Endothelial cell of hepatic sinusoid (primary cell): ENCODE measurements around the gene PLPPR1.

ENCODE experiments used
- in situ Hi-C: cut with HindIII; loops from 2 replicates; pipeline ENCODE4 v1.10.0; 2017; ENCODE audit warnings: low sequenced_read_pairs

The PLPPR1 gene

DNA sequence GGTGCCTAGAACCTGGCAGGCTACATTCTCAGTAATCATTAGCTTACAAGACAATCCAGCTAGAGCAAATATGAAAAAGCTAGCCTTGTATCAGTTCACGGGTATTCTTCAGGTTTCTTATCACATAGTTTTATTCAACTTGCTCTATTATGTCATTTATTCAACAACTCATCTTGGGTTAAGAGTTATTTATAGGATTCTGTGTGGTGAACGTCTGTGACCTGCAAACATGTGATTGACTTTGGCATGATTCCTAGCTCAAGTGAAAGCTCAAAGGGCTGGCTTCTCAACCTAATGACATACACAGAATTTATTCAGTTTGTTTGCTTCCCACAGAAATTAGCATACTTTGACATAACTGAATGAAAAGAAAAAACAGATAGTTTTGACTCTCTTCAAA lies 173.1 kb downstream of the PLPPR1 start:
- in situ Hi-C loops: no loop called here

GRCh38 chr9:101209670-101210069 lies 181.1 kb downstream of the PLPPR1 start:
- in situ Hi-C loops: no loop called here

DNA sequence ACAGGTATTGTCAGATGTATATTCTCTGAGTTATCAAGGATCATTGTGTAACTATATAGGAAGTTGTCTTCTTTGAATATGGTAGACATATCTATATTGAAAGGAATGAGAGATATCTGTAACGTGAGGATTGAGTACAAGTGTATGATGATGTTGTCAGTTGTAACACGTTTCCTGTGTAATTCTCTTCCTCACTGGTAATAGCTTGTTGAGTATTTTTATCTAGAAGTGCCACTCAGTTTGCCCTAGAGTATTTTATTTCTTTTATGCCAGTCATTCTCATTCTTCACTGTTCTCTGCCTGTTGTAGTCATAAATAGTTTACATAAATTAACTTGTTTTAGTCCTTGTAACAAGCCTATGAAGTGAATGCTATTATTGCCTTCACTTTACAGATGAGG lies 184.1 kb downstream of the PLPPR1 start:
- in situ Hi-C loops: no loop called here

- in situ Hi-C loops: loop anchor here (5.0 kb wide), 1 partner anchor 522 kb away; no protein-coding TSS in a partner anchor
These were observed 190.5 kb downstream of the PLPPR1 start for GRCh38 chr9:101219030-101219429.

DNA sequence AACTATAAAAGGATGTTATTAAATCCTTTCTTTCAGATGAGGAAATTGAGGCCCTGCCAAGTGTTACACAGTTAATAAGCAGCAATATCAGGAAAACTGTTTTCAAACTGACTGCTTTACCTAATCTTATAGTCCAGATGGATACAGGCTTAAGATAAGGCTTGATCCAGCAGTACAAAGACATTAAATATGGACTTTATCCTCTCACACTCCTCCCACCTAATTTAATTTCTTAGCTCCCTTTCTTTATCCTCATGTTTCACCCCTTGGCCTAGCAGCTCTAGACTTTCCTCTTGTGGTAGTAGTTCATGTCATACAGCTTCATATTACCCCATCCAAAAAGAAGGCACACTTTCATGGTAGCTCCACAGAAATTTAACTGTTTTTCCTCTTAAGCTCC lies 191.8 kb downstream of the PLPPR1 start:
- in situ Hi-C loops: no loop called here

GRCh38 chr9:101225271-101225670 lies 196.7 kb downstream of the PLPPR1 start:
- in situ Hi-C loops: no loop called here

DNA sequence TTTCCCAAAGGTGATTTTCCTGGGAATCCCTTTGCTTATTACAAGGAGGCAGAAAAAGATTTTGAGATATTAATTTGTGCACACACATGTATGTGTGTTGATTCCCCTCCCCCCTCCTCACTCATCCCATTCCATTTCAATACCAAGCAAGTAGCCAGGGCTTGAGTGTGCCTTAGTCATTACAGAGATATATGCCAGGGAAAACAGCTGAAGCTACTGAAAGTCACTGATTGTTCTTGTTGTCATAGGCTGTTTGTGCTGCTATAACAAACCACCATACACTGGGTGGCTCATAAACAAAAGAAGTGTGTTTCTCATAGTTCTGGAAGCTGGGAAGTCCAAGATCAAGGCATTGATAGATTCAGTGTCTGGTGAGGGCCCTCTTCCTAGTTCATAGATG lies 197.6 kb downstream of the PLPPR1 start:
- in situ Hi-C loops: no loop called here

- in situ Hi-C loops: no loop called here
These were observed 198.3 kb downstream of the PLPPR1 start for GRCh38 chr9:101226803-101227202.

GRCh38 chr9:101229606-101230005 lies 201.1 kb downstream of the PLPPR1 start:
- in situ Hi-C loops: no loop called here

DNA sequence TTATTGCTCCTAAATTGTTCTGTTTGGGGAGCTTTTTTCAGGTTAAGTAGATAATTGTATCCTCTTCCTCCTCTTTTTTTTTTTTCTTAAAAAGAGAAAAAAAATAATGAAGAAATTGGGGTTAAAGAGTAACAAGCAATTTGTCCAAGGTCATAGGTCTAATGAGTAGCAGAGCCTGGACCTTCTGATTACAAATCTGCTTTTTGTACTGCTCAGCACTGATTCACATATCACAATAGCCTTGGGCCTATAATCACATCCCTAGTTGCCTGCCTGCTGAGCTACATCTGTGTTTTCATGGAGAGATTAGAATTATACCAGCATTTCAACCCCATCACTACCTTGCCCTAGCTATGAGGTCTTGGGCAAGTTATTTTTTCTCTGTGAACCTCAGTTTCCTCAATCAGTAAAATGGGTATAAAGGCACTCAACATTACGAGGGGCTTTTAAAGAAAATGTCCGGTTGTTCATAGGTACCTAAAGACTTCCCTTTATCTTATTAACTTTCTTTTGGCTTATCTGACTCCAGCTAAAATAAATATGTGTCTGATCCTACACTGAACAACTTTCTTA lies 204.0 kb downstream of the PLPPR1 start:
- in situ Hi-C loops: no loop called here

DNA sequence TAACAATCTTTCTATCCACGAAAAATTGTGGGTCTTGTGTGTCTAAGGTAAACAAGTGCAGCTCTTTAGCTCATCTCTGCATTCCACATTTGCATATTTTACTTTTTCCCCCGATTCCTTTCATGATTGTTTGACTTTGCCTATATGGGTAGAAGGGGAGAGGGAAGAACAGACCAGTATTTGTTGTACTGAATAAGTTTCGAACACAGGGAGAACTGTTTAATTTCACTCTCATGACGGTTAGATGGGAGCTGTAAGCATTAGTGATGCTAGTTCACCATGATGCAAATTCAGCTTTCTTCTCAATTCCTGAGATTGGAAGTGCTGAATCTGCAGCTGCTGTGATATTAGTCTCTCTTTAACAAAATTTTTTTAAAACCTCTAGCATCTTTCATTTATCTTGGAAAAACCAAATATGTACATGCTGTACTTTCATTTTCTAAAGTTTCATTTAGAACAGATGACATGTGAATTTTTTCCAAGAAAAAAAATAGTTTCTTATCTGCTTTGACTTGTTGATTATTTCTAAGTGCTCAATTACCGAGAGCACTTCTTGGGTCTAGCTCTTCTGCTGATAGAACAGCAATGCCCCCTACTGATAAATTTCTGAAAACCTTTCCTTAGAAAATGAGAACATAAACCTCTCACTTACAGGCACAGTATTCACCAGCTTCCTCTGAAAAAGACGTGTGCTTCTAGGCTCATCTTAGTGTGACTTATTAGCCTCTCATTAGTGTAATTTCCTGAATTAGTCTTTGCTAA lies 206.8 kb downstream of the PLPPR1 start:
- in situ Hi-C loops: no loop called here

DNA sequence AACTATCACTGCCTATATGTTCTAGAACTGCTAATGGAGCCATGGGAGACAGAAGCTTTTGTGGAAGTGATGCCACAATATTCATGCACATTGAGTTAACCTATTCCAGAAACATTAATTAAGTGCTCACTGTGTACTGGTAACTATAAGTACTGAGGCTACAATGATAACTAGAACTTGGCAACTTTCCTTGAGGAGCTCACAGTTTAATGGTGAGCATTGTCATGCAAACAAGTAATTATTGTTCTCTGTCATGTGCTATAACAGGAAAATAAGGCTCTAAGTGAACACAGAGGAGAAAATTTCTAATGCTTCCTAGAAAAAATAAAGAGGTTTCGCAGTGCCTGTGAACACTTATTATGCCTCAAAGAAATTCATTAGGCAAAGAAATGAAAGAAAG lies 214.1 kb downstream of the PLPPR1 start:
- in situ Hi-C loops: no loop called here

DNA sequence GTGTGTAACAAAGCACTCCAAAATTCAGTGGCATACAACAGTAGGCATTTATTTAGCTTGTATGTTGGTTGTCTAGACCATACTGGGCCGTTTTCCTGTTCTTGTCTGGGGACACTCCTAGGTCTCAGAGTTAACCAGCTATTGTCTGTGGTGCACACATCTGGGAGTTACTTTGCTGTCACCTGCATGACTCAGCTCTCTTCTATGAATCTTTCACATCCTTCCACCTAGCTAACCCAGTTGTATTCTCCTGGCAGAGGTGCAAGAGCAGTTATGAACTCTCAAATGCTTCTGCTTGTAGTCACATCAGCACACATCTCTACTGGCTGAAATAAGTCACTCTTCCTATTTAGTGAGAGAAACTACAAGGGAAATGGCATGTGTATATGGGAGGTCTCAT lies 218.2 kb downstream of the PLPPR1 start:
- in situ Hi-C loops: no loop called here

DNA sequence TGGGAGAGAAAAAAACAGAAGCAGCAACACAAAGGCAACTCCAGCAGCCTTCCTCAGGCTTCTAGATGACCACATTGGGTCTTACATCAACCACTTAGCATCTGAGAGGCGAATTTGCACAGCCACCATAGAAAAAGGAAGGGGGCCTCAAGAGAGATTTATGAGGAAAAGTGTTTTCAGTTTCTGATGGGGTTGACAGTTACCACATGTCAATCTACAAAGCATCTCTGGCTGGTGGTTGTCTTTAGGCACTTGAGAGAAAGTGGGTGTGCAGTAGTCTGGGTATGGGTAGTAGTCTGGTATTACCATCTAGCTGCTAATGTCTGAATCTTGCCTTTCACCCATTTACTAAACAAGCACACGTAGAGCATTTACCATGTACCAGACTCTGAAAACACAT lies 218.8 kb downstream of the PLPPR1 start:
- in situ Hi-C loops: no loop called here

- in situ Hi-C loops: no loop called here
These were observed 226.4 kb downstream of the PLPPR1 start for GRCh38 chr9:101254733-101255433.

GRCh38 chr9:101264727-101265126 lies 236.2 kb downstream of the PLPPR1 start:
- in situ Hi-C loops: no loop called here

DNA sequence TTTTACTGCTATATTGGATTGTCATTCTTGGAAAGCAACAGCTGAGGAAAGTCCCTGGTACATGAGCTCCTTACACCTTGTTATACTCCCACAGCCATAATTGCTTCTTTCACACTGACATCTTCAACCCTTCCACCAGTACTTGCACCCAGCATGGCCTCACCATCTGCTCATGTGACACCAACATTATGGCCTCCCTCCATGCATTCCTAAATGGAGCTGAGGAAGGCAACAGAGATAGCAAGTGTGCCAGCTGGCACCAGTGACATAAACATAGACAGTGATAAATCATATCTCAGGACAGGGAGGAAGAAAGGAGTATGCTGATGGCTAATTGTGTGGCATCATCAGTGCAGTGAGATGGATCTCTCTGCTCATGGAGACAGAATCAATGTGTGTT lies 236.7 kb downstream of the PLPPR1 start:
- in situ Hi-C loops: no loop called here

- in situ Hi-C loops: no loop called here
These were observed 239.9 kb downstream of the PLPPR1 start for GRCh38 chr9:101268426-101268825.

DNA sequence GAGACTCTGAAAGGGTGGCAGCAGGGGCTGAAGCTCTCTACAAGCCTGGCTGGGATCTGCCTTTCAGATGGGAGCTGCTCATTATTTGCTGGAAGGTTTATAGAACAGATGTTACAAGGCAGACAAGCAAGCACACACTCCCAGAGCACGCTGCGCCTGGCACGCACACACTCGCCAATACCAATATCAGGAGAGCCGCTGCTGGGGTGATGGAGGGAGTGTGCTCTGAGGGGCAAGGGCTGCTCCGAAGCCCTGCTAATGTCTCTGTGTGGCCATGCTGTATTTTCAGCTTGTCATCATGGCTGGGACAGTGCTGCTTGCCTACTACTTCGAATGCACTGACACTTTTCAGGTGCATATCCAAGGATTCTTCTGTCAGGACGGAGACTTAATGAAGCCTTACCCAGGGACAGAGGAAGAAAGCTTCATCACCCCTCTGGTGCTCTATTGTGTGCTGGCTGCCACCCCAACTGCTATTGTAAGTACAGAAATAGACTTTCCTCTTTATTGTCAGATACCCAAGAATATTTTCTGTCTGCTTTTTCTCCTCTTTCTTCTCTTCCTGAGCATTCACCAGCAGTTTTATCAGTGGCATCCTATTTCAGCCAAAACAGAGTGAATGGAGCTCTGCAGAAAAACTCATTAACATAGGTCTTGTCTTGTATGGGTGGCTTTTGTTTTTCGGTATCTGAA lies 241.2 kb downstream of the PLPPR1 start:
- in situ Hi-C loops: no loop called here

- in situ Hi-C loops: no loop called here
These were observed 241.8 kb downstream of the PLPPR1 start for GRCh38 chr9:101270302-101270701.

DNA sequence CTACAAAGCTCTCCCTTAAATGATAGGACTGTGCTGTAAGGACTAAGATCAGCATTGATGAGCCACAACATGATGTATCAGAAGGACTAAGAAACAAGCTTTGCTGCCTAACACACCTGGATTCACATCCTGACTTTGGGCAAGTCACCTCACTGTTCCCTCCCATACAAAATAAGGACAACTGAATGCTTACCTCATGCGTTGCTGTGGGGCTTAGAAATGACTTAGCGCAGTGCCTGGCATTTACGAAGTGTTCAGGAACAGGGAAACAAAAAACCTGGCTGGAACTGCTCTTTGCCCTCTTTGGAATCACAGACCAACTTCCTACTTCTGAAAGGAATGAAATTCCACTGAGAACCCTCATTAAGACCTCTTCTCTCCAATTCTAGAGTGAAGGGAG lies 242.6 kb downstream of the PLPPR1 start:
- in situ Hi-C loops: no loop called here
